Stomach (tissue), 4 donors: ENCODE data around the gene KIAA1210.

Experiments used
- POLR2A ChIP-seq, 4 donors: fragments of 450-650 bp; IDR thresholded peaks; one replicate each; pipeline ENCODE4 v1.6.1; 2016; ENCODE audit warnings: antibody characterized with exemption in 4 of 4, control low read depth in 2 of 4, mild to moderate bottlenecking in 1 of 4, moderate library complexity in 1 of 4
- POLR2AphosphoS5 ChIP-seq, 3 donors: sonication (generic); formaldehyde crosslinking; IDR thresholded peaks; one replicate each; pipeline ENCODE4 v1.6.1; 2016; ENCODE audit warnings: antibody characterized with exemption in 3 of 3
- TF ChIP-seq, protein P1 (sequence below), 7 experiments: fragments of 450-650 bp in 4 of 7; fragments of 200-600 bp in 3 of 7; sonication (generic) in 3 of 7; IDR thresholded peaks; one replicate each; pipeline ENCODE4 v1.5.1; 2016 to 2019; ENCODE audit warnings: antibody characterized with exemption in 7 of 7, control low read depth in 2 of 7, mild to moderate bottlenecking in 1 of 7

DNA sequence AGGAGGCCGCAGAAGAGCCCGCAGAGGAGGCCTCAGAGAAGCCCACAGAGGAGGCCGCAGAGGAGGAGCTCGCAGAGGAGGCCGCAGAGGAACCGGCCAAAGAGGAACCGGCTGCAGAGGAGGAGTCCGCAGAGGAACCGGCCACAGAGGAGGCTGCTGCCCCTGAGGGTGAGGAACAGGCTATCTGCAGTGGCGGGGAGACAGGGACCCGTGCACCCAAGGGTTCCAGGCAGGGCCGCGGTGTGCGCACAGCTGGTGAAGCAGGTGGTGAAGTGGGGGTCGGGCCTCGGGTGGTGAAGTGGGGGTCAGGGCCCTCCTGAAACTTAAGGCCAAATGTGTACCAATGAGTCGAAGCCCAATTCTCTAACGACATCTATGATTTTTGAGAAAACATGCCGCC is 53.7 kb downstream of the KIAA1210 start:
- TF ChIP-seq, protein P1, sequence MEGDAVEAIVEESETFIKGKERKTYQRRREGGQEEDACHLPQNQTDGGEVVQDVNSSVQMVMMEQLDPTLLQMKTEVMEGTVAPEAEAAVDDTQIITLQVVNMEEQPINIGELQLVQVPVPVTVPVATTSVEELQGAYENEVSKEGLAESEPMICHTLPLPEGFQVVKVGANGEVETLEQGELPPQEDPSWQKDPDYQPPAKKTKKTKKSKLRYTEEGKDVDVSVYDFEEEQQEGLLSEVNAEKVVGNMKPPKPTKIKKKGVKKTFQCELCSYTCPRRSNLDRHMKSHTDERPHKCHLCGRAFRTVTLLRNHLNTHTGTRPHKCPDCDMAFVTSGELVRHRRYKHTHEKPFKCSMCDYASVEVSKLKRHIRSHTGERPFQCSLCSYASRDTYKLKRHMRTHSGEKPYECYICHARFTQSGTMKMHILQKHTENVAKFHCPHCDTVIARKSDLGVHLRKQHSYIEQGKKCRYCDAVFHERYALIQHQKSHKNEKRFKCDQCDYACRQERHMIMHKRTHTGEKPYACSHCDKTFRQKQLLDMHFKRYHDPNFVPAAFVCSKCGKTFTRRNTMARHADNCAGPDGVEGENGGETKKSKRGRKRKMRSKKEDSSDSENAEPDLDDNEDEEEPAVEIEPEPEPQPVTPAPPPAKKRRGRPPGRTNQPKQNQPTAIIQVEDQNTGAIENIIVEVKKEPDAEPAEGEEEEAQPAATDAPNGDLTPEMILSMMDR (IDR thresholded peaks at IDR 0.05), result no peak
- no peak for TF ChIP-seq POLR2A (IDR thresholded peaks at IDR 0.05)
- no peak for TF ChIP-seq POLR2AphosphoS5 (IDR thresholded peaks at IDR 0.05)
